SK-N-SH (cell line): ENCODE results near the gene CLASP2. TPM values are rescaled to one million over a fixed set of nuclear protein-coding genes. Genes with fewer than 3 reads are reported as not detected.

Experiments
- CTCF ChIA-PET: fragments of 300-600, 350-600 bp; formaldehyde crosslinking; extraction: SDS; loops from one replicate; lab custom pipeline; 2021; lab: Yijun Ruan, JAX
- POLR2A ChIA-PET: fragments of 350-600 bp; sonication (Branson Sonifier 250); formaldehyde crosslinking; extraction: SDS; loops from one replicate; lab custom pipeline; 2020; ENCODE audit warnings: antibody characterized with exemption, inconsistent platforms; lab: Yijun Ruan, JAX
- DNase-seq: peaks from one replicate; pipeline ENCODE4 v3.0.0; 2012
- H2AFZ ChIP-seq: fragments of 200-600 bp; sonication (generic); 2 replicates; pipeline ENCODE4 v1.8.1; 2016; ENCODE audit warnings: antibody characterized with exemption, mild to moderate bottlenecking, low read depth
- H3F3A ChIP-seq: fragments of 200-600 bp; sonication (generic); replicated peaks from 2 replicates; pipeline ENCODE3; 2016; ENCODE audit warnings: antibody characterized with exemption, mild to moderate bottlenecking; ENCODE audit not compliant: insufficient read depth
- H3K27ac ChIP-seq, 2 experiments: fragments of 200-500 bp in 1 of 2; fragments of 200-600 bp in 1 of 2; sonication (Bioruptor generic) in 1 of 2; sonication (generic), shearing (Covaris generic) in 1 of 2; 2 replicates each; pipeline versions ENCODE4 v1.5.1 to v1.6.1; 2014 to 2016; ENCODE audit warnings: low read depth in 2 of 2, inconsistent platforms in 1 of 2, low read length in 1 of 2, mild to moderate bottlenecking in 1 of 2, mixed read lengths in 1 of 2
- H3K27me3 ChIP-seq: fragments of 200-600 bp; sonication (generic), shearing (Covaris generic); 2 replicates; pipeline ENCODE4 v1.6.1; 2016; ENCODE audit warnings: mixed run types; ENCODE audit not compliant: insufficient read depth
- H3K36me3 ChIP-seq, 2 experiments: fragments of 200-500 bp in 1 of 2; fragments of 200-600 bp in 1 of 2; sonication (Bioruptor generic) in 1 of 2; sonication (generic) in 1 of 2; replicated peaks in 1 of 2; 2 replicates each; pipeline versions ENCODE3 to v1.5.1; 2014 to 2016; ENCODE audit warnings: low read length in 1 of 2, mild to moderate bottlenecking in 1 of 2; ENCODE audit not compliant: insufficient read depth in 2 of 2, control insufficient read depth in 1 of 2
- H3K4me1 ChIP-seq, 2 experiments: fragments of 200-500 bp in 1 of 2; fragments of 200-600 bp in 1 of 2; sonication (Bioruptor generic) in 1 of 2; sonication (generic), shearing (Covaris generic) in 1 of 2; 2 replicates each; pipeline versions ENCODE4 v1.5.1 to v1.6.1; 2014 to 2016; ENCODE audit warnings: low read depth in 1 of 2, low read length in 1 of 2, mixed run types in 1 of 2; ENCODE audit not compliant: insufficient read depth in 2 of 2, control insufficient read depth in 1 of 2
- H3K4me2 ChIP-seq: fragments of 200-600 bp; sonication (generic), shearing (Covaris generic); 2 replicates; pipeline ENCODE4 v1.6.1; 2017; ENCODE audit warnings: mixed run types
- H3K4me3 ChIP-seq, 2 experiments: fragments of 200-500 bp in 1 of 2; fragments of 200-600 bp in 1 of 2; sonication (Bioruptor generic) in 1 of 2; sonication (generic), shearing (Covaris generic) in 1 of 2; 2 replicates each; pipeline versions ENCODE4 v1.5.1 to v1.8.1; 2014 to 2016; ENCODE audit warnings: low read depth in 2 of 2, inconsistent platforms in 1 of 2, low read length in 1 of 2, mild to moderate bottlenecking in 1 of 2, mixed read lengths in 1 of 2, moderate library complexity in 1 of 2
- H3K79me2 ChIP-seq: fragments of 200-600 bp; sonication (generic); 2 replicates; pipeline ENCODE4 v1.8.1; 2017; ENCODE audit warnings: mild to moderate bottlenecking; ENCODE audit not compliant: insufficient read depth
- H3K9ac ChIP-seq: fragments of 200-600 bp; sonication (generic); 2 replicates; pipeline ENCODE4 v1.6.1; 2017; ENCODE audit warnings: mixed run types
- H3K9me2 ChIP-seq: fragments of 200-600 bp; sonication (generic); 2 replicates; pipeline ENCODE4 v1.6.1; 2017; ENCODE audit warnings: mixed run types
- H3K9me3 ChIP-seq: fragments of 200-600 bp; sonication (generic); 2 replicates; pipeline ENCODE4 v1.6.1; 2017; ENCODE audit warnings: mixed run types, mild to moderate bottlenecking, moderate library complexity
- H4K20me1 ChIP-seq: fragments of 200-600 bp; sonication (generic); 2 replicates; pipeline ENCODE4 v1.6.1; 2017; ENCODE audit warnings: mild to moderate bottlenecking, mixed run types; ENCODE audit not compliant: insufficient read depth
- CHD2 ChIP-seq: fragments of 150-350 bp; IDR thresholded peaks from 2 replicates; pipeline ENCODE4 v1.6.1; 2018; ENCODE audit warnings: low read length; ENCODE audit not compliant: partially characterized antibody
- CTCF ChIP-seq: fragments of 200-600 bp; sonication (generic); IDR thresholded peaks from 2 replicates; pipeline ENCODE4 v1.6.1; 2017; ENCODE audit warnings: antibody characterized with exemption, mild to moderate bottlenecking, moderate library complexity
- ELF1 ChIP-seq: IDR thresholded peaks from 2 replicates; pipeline ENCODE4 v1.4.0; 2012
- EP300 ChIP-seq, 2 experiments: IDR thresholded peaks; 2 replicates each; pipeline versions ENCODE4 v1.4.0 to v1.6.1; 2012; ENCODE audit warnings: borderline replicate concordance in 1 of 2, low read depth in 1 of 2, low read length in 1 of 2
- EZH2phosphoT487 ChIP-seq: fragments of 200-600 bp; sonication (generic); IDR thresholded peaks from 2 replicates; pipeline ENCODE4 v1.6.1; 2017; ENCODE audit warnings: low read depth, mixed run types, mild to moderate bottlenecking, antibody characterized with exemption, moderate library complexity, borderline replicate concordance
- FOXJ3 ChIP-seq: sonication (generic); formaldehyde crosslinking; IDR thresholded peaks from 2 replicates; pipeline ENCODE4 v1.5.1; 2020; ENCODE audit warnings: mild to moderate bottlenecking, missing genetic modification reagents
- GABPA ChIP-seq: IDR thresholded peaks from 2 replicates; pipeline ENCODE4 v1.4.0; 2012; ENCODE audit warnings: low read depth, mild to moderate bottlenecking
- NFIC ChIP-seq: IDR thresholded peaks from 2 replicates; pipeline ENCODE4 v1.4.0; 2012; ENCODE audit warnings: borderline replicate concordance
- NRF1 ChIP-seq: IDR thresholded peaks from 2 replicates; pipeline ENCODE4 v1.6.1; 2012; ENCODE audit warnings: low read depth, mild to moderate bottlenecking, low read length
- RAD21 ChIP-seq: IDR thresholded peaks from 2 replicates; pipeline ENCODE4 v1.6.1; 2012; ENCODE audit warnings: mild to moderate bottlenecking, low read length
- RCOR1 ChIP-seq: fragments of 150-350 bp; IDR thresholded peaks from 2 replicates; pipeline ENCODE4 v1.6.1; 2017; ENCODE audit warnings: antibody characterized with exemption, low read length
- RXRA ChIP-seq: IDR thresholded peaks from 2 replicates; pipeline ENCODE4 v1.4.0; 2012; ENCODE audit warnings: low read depth, mild to moderate bottlenecking, borderline replicate concordance
- SIN3A ChIP-seq: IDR thresholded peaks from 2 replicates; pipeline ENCODE4 v1.6.1; 2012; ENCODE audit warnings: low read depth, mild to moderate bottlenecking, low read length, moderate library complexity, borderline replicate concordance
- TAF1 ChIP-seq: IDR thresholded peaks from 2 replicates; pipeline ENCODE4 v1.6.1; 2012; ENCODE audit warnings: low read depth, mild to moderate bottlenecking, low read length, moderate library complexity, borderline replicate concordance
- USF2 ChIP-seq: fragments of 150-350 bp; IDR thresholded peaks from 2 replicates; pipeline ENCODE4 v1.6.1; 2017; ENCODE audit warnings: antibody characterized with exemption, low read length, low read depth, borderline replicate concordance
- ZBTB33 ChIP-seq: IDR thresholded peaks from 2 replicates; pipeline ENCODE4 v1.4.0; 2012; ENCODE audit warnings: low read depth, borderline replicate concordance
- WGBS: methylation state at CpG from one replicate; pipeline ENCODE4 v1.1.6; 2017; ENCODE audit warnings: low lambda C conversion rate; 5-methylcytosine and 5-hydroxymethylcytosine counted together
- polyA plus RNA-seq, 3 experiments: library from polyadenylated mRNA; depleted of rRNA; stranded (reverse); fragments of >200 nt; gene quantifications; 2 replicates each; pipeline ENCODE4 v1.2.3, GENCODE V29; 2012
- TF ChIP-seq, protein P1 (sequence below): IDR thresholded peaks from 2 replicates; pipeline ENCODE4 v1.6.1; 2012; ENCODE audit warnings: mild to moderate bottlenecking, low read depth, low read length, moderate library complexity
- TF ChIP-seq, protein P2 (sequence below): fragments of 150-350 bp; IDR thresholded peaks from 2 replicates; pipeline ENCODE4 v1.6.1; 2016; ENCODE audit warnings: mild to moderate bottlenecking, low read depth, low read length

CLASP2 gene
- polyA plus RNA-seq, 1 of the 3 experiments (the other 2 are of a cell fraction), result 13.2 TPM

DNA sequence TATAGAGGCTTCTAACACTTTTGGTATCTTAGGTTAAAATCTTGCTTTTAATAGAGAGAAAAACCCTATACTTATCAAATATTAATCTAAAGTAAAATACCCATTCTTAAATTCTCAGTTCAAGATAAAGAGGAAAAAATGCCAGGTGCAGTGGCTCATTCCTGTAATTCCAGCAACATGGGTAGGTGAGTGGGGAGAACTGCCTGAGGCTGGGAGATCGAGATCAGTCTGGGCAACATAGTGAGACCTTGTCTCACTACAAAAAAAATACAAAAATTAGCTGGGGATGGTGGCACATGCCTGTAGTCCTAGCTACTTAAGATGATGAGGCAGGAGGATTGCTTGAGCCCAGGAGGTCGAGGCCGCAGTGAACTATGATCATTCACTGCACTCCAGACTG lies 135.8 kb downstream of the CLASP2 start:
- no peak overlapping the region for H3K27ac ChIP-seq
- TF ChIP-seq RCOR1 (no peak), SIN3A (no peak), CTCF (no peak), TAF1 (no peak), EP300 (IDR thresholded peaks at IDR 0.05; ENCODE audit: borderline replicate concordance in 1 of 2, low read depth in 1 of 2, low read length in 1 of 2) (no peak), ZBTB33 (no peak), EZH2phosphoT487 (no peak), GABPA (no peak), FOXJ3 (CRISPR knock-in tag) (no peak)
- TF ChIP-seq, all 33 proteins: peak for 0
- WGBS, result 92% methylated on average over 3 of the region's 3 CpGs
- H4K20me1 ChIP-seq, result no peaks in the 10 kb centered on the region
- H3K36me3 ChIP-seq, result peaks cover 11 to 33% of the 10 kb centered on the region in 2 experiments
- ChIA-PET POLR2A (no interaction called here), CTCF (no interaction called here)
- no peaks in the 10 kb centered on the region for H3K9me3 ChIP-seq
- no peak overlapping the region for H2AFZ ChIP-seq
- H3K9me2 ChIP-seq, result no peaks in the 10 kb centered on the region
- no peak overlapping the region for H3K9ac ChIP-seq
- H3K79me2 ChIP-seq, result no peaks in the 10 kb centered on the region
- no peak overlapping the region for H3K4me2 ChIP-seq
- no peak for DNase-seq
- peaks cover 0 to 9% of the 10 kb centered on the region in 2 experiments; a peak in 2 of 4 replicates for H3K4me1 ChIP-seq
- H3F3A ChIP-seq, result peaks cover 11% of the 10 kb centered on the region
- H3K4me3 ChIP-seq, result no peak overlapping the region
- H3K27me3 ChIP-seq, result no peaks in the 10 kb centered on the region

GRCh38 chr3:33581666-33582065 lies 136.4 kb downstream of the CLASP2 start:
- Histone ChIP-seq H3K9me2 (no peaks in the 10 kb centered on the region), H3K79me2 (no peaks in the 10 kb centered on the region), H3K27ac (no peak overlapping the region), H2AFZ (no peak overlapping the region), H3K4me1 (peaks cover 0 to 9% of the 10 kb centered on the region in 2 experiments; a peak in 2 of 4 replicates), H3K9me3 (no peaks in the 10 kb centered on the region), H3F3A (peaks cover 11% of the 10 kb centered on the region), H3K4me3 (no peak overlapping the region), H3K4me2 (no peak overlapping the region), H4K20me1 (no peaks in the 10 kb centered on the region), H3K36me3 (peaks cover 14 to 38% of the 10 kb centered on the region in 2 experiments), H3K27me3 (no peaks in the 10 kb centered on the region), H3K9ac (no peak overlapping the region)
- ChIA-PET POLR2A (no interaction called here), CTCF (no interaction called here)
- DNase-seq, result no peak
- 95% methylated on average over 10 of the region's 10 CpGs for WGBS
- TF ChIP-seq, protein P1, sequence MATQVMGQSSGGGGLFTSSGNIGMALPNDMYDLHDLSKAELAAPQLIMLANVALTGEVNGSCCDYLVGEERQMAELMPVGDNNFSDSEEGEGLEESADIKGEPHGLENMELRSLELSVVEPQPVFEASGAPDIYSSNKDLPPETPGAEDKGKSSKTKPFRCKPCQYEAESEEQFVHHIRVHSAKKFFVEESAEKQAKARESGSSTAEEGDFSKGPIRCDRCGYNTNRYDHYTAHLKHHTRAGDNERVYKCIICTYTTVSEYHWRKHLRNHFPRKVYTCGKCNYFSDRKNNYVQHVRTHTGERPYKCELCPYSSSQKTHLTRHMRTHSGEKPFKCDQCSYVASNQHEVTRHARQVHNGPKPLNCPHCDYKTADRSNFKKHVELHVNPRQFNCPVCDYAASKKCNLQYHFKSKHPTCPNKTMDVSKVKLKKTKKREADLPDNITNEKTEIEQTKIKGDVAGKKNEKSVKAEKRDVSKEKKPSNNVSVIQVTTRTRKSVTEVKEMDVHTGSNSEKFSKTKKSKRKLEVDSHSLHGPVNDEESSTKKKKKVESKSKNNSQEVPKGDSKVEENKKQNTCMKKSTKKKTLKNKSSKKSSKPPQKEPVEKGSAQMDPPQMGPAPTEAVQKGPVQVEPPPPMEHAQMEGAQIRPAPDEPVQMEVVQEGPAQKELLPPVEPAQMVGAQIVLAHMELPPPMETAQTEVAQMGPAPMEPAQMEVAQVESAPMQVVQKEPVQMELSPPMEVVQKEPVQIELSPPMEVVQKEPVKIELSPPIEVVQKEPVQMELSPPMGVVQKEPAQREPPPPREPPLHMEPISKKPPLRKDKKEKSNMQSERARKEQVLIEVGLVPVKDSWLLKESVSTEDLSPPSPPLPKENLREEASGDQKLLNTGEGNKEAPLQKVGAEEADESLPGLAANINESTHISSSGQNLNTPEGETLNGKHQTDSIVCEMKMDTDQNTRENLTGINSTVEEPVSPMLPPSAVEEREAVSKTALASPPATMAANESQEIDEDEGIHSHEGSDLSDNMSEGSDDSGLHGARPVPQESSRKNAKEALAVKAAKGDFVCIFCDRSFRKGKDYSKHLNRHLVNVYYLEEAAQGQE, result no peak
- TF ChIP-seq NRF1 (no peak), EZH2phosphoT487 (no peak), TAF1 (no peak), RAD21 (no peak), RXRA (no peak), CHD2 (no peak), NFIC (no peak), USF2 (no peak), ELF1 (no peak)
- TF ChIP-seq, protein P2, sequence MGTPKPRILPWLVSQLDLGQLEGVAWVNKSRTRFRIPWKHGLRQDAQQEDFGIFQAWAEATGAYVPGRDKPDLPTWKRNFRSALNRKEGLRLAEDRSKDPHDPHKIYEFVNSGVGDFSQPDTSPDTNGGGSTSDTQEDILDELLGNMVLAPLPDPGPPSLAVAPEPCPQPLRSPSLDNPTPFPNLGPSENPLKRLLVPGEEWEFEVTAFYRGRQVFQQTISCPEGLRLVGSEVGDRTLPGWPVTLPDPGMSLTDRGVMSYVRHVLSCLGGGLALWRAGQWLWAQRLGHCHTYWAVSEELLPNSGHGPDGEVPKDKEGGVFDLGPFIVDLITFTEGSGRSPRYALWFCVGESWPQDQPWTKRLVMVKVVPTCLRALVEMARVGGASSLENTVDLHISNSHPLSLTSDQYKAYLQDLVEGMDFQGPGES, result no peak
